Measurements from ENCODE around the gene GGCT.

DNA sequence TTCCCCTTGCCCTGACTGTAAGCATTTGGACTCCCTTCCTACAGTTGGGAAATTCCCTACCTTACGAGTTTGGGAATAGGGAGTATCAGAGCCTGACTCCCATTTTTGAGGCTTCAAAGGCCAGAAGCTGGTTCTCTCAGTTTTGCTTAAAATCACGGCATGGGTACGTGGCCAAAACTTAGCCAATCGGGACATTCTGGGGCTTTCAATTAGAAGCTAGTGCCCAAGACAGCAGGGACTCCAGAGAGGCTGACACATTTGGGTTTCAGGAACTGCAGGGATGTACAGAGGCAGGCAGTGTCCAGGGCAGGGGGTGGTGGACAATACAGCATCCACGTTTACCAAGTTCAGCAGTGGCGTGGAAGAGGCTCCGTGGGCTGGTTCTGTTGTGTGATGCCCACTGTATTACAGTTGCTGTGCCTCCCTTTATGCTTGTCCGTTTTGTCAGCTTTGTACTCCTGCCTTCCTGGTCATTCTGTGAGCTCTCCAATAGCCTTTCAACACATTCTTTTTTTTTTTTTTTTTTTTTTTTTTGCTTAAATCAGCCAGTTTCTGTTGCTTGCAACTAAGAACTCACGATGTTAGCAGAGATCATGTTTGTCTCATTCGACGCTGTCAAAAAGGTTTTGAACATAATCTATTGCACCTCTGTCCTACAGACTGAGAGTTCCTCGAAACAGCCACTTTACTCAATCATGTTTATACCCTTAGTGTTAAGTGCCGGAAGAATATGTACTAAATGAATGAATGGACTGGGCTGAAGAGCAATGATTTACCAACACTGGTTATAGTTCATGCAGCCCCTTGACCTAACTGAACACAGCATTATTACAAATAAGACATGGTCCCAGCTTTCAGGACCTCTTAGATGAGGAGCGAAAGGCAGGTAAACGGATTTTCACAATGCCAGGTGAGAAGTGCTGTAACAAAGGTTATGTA, 1.1 kb downstream of the GGCT start:
- TF ChIP-seq, protein P1, sequence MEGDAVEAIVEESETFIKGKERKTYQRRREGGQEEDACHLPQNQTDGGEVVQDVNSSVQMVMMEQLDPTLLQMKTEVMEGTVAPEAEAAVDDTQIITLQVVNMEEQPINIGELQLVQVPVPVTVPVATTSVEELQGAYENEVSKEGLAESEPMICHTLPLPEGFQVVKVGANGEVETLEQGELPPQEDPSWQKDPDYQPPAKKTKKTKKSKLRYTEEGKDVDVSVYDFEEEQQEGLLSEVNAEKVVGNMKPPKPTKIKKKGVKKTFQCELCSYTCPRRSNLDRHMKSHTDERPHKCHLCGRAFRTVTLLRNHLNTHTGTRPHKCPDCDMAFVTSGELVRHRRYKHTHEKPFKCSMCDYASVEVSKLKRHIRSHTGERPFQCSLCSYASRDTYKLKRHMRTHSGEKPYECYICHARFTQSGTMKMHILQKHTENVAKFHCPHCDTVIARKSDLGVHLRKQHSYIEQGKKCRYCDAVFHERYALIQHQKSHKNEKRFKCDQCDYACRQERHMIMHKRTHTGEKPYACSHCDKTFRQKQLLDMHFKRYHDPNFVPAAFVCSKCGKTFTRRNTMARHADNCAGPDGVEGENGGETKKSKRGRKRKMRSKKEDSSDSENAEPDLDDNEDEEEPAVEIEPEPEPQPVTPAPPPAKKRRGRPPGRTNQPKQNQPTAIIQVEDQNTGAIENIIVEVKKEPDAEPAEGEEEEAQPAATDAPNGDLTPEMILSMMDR (IDR thresholded peaks at IDR 0.05), result no peak
- TF ChIP-seq EZH2 (IDR thresholded peaks at IDR 0.05), result no peak

Measured in neural progenitor cell (in vitro differentiated cells).